Type B pancreatic cell (in vitro differentiated cells): Measurements from ENCODE around the gene SLC44A2. TPM values are rescaled to one million over a fixed set of nuclear protein-coding genes. Genes with fewer than 3 reads are reported as not detected.

Source experiments
- DNase-seq: peaks from one replicate; pipeline ENCODE4 v3.0.0; 2021; ENCODE audit warnings: mixed read lengths; ENCODE audit not compliant: unreplicated experiment; ENCODE audit errors: extremely low spot score
- H3K27ac Mint-ChIP-seq: 2 replicates; pipeline ENCODE4 v1.8.0; 2021; ENCODE audit warnings: mild to moderate bottlenecking, mixed read lengths
- H3K27me3 Mint-ChIP-seq: 2 replicates; pipeline ENCODE4 v1.8.0; 2021; ENCODE audit warnings: mixed read lengths
- H3K36me3 Mint-ChIP-seq: 2 replicates; pipeline ENCODE4 v1.8.0; 2021; ENCODE audit warnings: mixed read lengths
- H3K4me1 Mint-ChIP-seq: one replicate; pipeline ENCODE4 v1.8.0; 2021; ENCODE audit warnings: mixed read lengths; ENCODE audit not compliant: unreplicated experiment
- H3K4me3 Mint-ChIP-seq: 2 replicates; pipeline ENCODE4 v1.8.0; 2021; ENCODE audit warnings: mild to moderate bottlenecking, mixed read lengths
- H3K9me3 Mint-ChIP-seq: 2 replicates; pipeline ENCODE4 v1.8.0; 2021; ENCODE audit warnings: mixed read lengths
- long read RNA-seq: library from polyadenylated mRNA; unstranded; transcript quantifications from one replicate; pipeline ENCODE4 v2.0.0, GENCODE V29; 2020
- total RNA-seq: library from RNA; stranded (reverse); gene quantifications from 2 replicates; pipeline ENCODE4 v1.2.1, GENCODE V29; 2021; ENCODE audit warnings: low replicate concordance
- TF ChIP-seq, protein P1 (sequence below): fragments of 200-600 bp; sonication (generic); conservative IDR thresholded peaks from 2 replicates; pipeline ENCODE4 v1.5.0; 2021; ENCODE audit warnings: antibody characterized with exemption, mild to moderate bottlenecking

Gene SLC44A2
- 148 and 227 TPM in 2 replicates for total RNA-seq
- long read RNA-seq, transcript SLC44A2-202 (22 exons, 3,301 nt) = minor isoform, 5 of 65 reads
- long read RNA-seq, transcript SLC44A2-201 (22 exons, 3,671 nt) = major isoform, 14 of 65 reads
- long read RNA-seq, partial matches to known transcripts = 25 of 65 reads
- long read RNA-seq, other reads (novel, unspliced or antisense) = 17 of 65 reads

GRCh38 chr19:10625003-10625761 lies at the start of gene SLC44A2:
SLC44A2 (plus strand) TSS chr19:10625553; CDS start chr19:10625634, 81 bp downstream.
- Mint-ChIP-seq H3K27me3 (no peaks in the 10 kb centered on the region), H3K27ac (peak within 1 kb of the TSS; percentile 97), H3K9me3 (no peaks in the 10 kb centered on the region), H3K4me3 (peak within 1 kb of the TSS; percentile 93), H3K36me3 (peaks cover 15% of the 10 kb centered on the region), H3K4me1 (peaks cover 11% of the 10 kb centered on the region)
- TF ChIP-seq, protein P1, sequence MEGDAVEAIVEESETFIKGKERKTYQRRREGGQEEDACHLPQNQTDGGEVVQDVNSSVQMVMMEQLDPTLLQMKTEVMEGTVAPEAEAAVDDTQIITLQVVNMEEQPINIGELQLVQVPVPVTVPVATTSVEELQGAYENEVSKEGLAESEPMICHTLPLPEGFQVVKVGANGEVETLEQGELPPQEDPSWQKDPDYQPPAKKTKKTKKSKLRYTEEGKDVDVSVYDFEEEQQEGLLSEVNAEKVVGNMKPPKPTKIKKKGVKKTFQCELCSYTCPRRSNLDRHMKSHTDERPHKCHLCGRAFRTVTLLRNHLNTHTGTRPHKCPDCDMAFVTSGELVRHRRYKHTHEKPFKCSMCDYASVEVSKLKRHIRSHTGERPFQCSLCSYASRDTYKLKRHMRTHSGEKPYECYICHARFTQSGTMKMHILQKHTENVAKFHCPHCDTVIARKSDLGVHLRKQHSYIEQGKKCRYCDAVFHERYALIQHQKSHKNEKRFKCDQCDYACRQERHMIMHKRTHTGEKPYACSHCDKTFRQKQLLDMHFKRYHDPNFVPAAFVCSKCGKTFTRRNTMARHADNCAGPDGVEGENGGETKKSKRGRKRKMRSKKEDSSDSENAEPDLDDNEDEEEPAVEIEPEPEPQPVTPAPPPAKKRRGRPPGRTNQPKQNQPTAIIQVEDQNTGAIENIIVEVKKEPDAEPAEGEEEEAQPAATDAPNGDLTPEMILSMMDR = no peak
- DNase-seq = peak; percentile 89

GRCh38 chr19:10577951-10578350 lies 47.4 kb upstream of the SLC44A2 start:
- H3K4me3 Mint-ChIP-seq = no peak overlapping the region
- H3K27me3 Mint-ChIP-seq = no peaks in the 10 kb centered on the region
- H3K27ac Mint-ChIP-seq = no peak overlapping the region
- H3K9me3 Mint-ChIP-seq = no peaks in the 10 kb centered on the region
- peaks cover 5% of the 10 kb centered on the region for H3K36me3 Mint-ChIP-seq
- TF ChIP-seq, protein P1 = no peak
- peaks cover 6% of the 10 kb centered on the region for H3K4me1 Mint-ChIP-seq
- no peak for DNase-seq

DNA sequence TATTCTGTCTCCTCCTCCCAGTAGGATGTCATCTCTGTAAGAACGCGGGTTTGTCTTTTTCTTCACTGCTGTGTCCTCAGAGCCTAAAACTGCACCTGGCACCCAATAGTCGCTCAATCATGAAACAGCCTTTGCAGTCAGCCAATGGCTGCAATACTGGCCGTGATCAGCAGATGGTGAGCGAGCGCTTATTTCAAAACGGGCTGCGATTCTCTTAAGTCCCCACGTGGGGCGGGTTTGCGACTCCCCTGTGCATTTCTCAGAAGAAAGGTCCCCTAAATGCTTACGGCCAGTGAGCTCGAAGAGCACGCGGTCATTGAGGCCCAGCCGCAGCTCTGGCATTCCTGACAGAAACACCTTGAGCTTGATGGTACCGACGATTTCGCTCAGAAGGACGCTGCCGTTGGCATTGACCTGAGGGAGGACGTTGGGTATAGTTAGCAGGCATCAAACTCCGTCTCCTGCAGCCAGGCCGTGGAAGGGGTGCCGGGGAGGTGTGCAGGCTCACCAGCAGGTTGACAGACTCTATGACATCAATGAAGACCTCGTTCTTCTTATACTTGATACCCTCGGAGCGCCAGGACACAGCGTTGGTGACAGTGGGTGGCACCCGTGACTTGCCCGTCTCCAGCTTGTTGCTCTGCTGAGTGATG lies 44.2 kb upstream of the SLC44A2 start:
- H3K27ac Mint-ChIP-seq = peak overlapping the region; percentile 9
- DNase-seq = peak; percentile 89
- peaks cover 6% of the 10 kb centered on the region for H3K4me1 Mint-ChIP-seq
- H3K4me3 Mint-ChIP-seq = peak overlapping the region; percentile 45
- no peaks in the 10 kb centered on the region for H3K9me3 Mint-ChIP-seq
- peaks cover 5% of the 10 kb centered on the region for H3K36me3 Mint-ChIP-seq
- TF ChIP-seq, protein P1 = peak; percentile 98
- H3K27me3 Mint-ChIP-seq = peaks cover 11% of the 10 kb centered on the region

DNA sequence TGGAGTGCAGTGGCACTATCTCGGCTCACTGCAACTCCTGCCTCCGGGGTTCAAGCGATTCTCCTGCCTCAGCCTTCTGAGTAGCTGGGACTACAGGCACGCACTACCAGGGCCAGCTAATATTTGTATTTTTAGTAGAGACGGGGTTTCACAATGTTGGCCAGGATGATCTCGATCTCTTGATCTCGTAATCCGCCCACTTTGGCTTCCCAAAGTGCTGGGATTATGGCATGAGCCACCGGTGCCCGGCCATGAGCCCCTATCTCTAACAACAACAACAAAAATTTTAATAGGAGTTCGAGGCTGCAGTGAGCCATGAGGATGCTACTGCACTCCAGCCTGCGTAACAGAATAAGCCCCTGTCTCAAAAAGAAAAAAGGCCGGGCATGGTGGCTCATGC lies 43.3 kb upstream of the SLC44A2 start:
- Mint-ChIP-seq H3K27ac (no peak overlapping the region), H3K27me3 (peaks cover 19% of the 10 kb centered on the region), H3K4me3 (no peak overlapping the region), H3K4me1 (peaks cover 13% of the 10 kb centered on the region), H3K9me3 (no peaks in the 10 kb centered on the region), H3K36me3 (peaks cover 5% of the 10 kb centered on the region)
- TF ChIP-seq, protein P1 = no peak
- no peak for DNase-seq

GRCh38 chr19:10583036-10583776 lies 42.1 kb upstream of the SLC44A2 start:
- no peak for DNase-seq
- Mint-ChIP-seq H3K4me1 (peaks cover 13% of the 10 kb centered on the region), H3K27ac (no peak overlapping the region), H3K27me3 (peaks cover 28% of the 10 kb centered on the region), H3K36me3 (peaks cover 5% of the 10 kb centered on the region), H3K4me3 (no peak overlapping the region), H3K9me3 (no peaks in the 10 kb centered on the region)
- TF ChIP-seq, protein P1 = no peak
